ENCODE data around the gene NR2C2. TPM values are rescaled to one million over a fixed set of nuclear protein-coding genes. Genes with fewer than 3 reads are reported as not detected.
"Not testable (repeated sequence)": the region's sequence is repeated elsewhere in the genome, so short reads cannot be mapped to it uniquely, and the experiment has no call there.

Gene NR2C2
- total and polyA plus RNA-seq, 2 of the 13 experiments (the other 11 are each of a cell fraction or from before 2014, with no cell fraction given): 7.8 to 11.8 TPM

DNA sequence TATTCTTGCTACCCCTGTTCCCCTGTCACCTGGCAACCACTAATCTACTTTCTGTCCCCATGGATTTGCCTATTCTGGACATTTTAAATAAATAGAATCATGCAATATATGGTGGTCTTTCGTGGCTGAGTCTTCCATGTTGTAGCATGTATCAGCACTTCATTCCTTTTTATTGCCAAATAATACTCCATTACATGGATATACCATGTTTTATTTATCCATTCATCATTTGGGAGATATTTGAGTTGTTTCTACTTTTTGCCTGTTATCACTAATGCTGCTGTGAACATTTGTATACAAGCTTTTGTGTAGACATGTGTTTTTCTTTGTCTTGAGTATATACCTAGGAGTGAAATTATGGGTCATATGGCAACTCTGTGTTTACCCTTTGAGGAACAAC lies 50.6 kb downstream of the NR2C2 start (continued):
- TF ChIP-seq ZSCAN9 (CRISPR knock-in tag; IDR thresholded peaks at IDR 0.05; ENCODE audit: borderline replicate concordance): no peak
- TF ChIP-seq, protein P1, sequence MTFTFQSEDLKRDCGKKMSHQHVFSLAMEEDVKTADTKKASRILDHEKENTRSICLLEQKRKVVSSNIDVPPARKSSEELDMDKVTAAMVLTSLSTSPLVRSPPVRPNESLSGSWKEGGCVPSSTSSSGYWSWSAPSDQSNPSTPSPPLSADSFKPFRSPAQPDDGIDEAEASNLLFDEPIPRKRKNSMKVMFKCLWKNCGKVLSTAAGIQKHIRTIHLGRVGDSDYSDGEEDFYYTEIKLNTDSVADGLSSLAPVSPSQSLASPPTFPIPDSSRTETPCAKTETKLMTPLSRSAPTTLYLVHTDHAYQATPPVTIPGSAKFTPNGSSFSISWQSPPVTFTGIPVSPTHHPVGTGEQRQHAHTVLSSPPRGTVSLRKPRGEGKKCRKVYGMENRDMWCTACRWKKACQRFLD (CRISPR knock-in tag; IDR thresholded peaks at IDR 0.05; ENCODE audit: borderline replicate concordance): no peak
- no peak for TF ChIP-seq PRDM10 (CRISPR knock-in tag; IDR thresholded peaks at IDR 0.05; ENCODE audit: low read depth)

- BruUV-seq (replicated peaks); intact Hi-C loops (cut with micrococcal nuclease; ENCODE audit: unreplicated experiment); H3K4me2 ChIP-seq (ENCODE audit: low read depth, low read length); CTCF ChIA-PET (ENCODE audit: low intra/inter-chr PET ratio, low total read pairs); DNase-seq (ENCODE audit: low spot score); FAIRE-seq; H3K9ac ChIP-seq (ENCODE audit: insufficient read depth, low read depth, low read length); H3K9me3 ChIP-seq (ENCODE audit: low read length); H2AFZ ChIP-seq (ENCODE audit: low read length); H3K4me1 ChIP-seq (ENCODE audit: insufficient read depth, low read length); H3K27me3 ChIP-seq (ENCODE audit: control insufficient read depth in 1 of 2, insufficient read depth in 2 of 2, low read length in 2 of 2); H3K27ac ChIP-seq (ENCODE audit: extremely low read length, insufficient read depth, low read length); H4K20me1 ChIP-seq (ENCODE audit: insufficient read depth, low read length); POLR2A ChIA-PET; H3K36me3 ChIP-seq (replicated peaks in 1 of 2; ENCODE audit: control insufficient read depth in 1 of 2, insufficient read depth in 2 of 2, low read length in 2 of 2); ATAC-seq; in situ Hi-C loops (cut with HindIII; ENCODE audit: extremely low pct_ligation_motif_present, low pct_unique_long_range_greater_than_20kb); H3K4me3 ChIP-seq (replicated peaks in 1 of 3; ENCODE audit: insufficient read depth in 1 of 3, low read depth in 2 of 3, low read length in 3 of 3): not testable (repeated sequence)
- WGBS (ENCODE audit: low lambda C conversion rate): over 99% methylated on average over 6 of the region's 6 CpGs
- peaks cover 17% of the 10 kb centered on the region for H3K79me2 ChIP-seq (ENCODE audit: insufficient read depth, low read length)
Observed at GRCh38 chr3:14999182-14999581, 51.8 kb downstream of the NR2C2 start.
